CD4-positive, alpha-beta T cell (primary cell): ENCODE measurements around the gene ETNPPL. TPM values are rescaled to one million over a fixed set of nuclear protein-coding genes. Genes with fewer than 3 reads are reported as not detected.

Experiments used
- ATAC-seq: fragments of 200-7000 bp; cut with Tn5 transposase; one replicate; pipeline ENCODE4 v1.10.0; 2022; ENCODE audit warnings: mild to moderate bottlenecking; ENCODE audit not compliant: poor library complexity
- CTCF ChIA-PET: fragments of 350-600 bp; sonication (Branson Sonifier 250); formaldehyde crosslinking; loops from one replicate; lab custom pipeline; 2021; ENCODE audit warnings: antibody characterized with exemption, inconsistent platforms; lab: Charles Lee
- POLR2A ChIA-PET: fragments of 350-600 bp; sonication (Branson Sonifier 250); formaldehyde crosslinking; loops from one replicate; lab custom pipeline; 2021; ENCODE audit warnings: antibody characterized with exemption, inconsistent platforms; lab: Charles Lee
- DNase-seq, 14 experiments: peaks; one replicate each; pipeline ENCODE4 v3.0.0-alpha.2; 2013 to 2020; ENCODE audit warnings: mixed read lengths in 2 of 14
- H3K27ac ChIP-seq, 2 donors: one replicate each; pipeline versions ENCODE4 v1.5.1 to v1.7.0; 2013; ENCODE audit warnings: low read length in 2 of 2, low read depth in 1 of 2, mild to moderate bottlenecking in 1 of 2
- H3K27me3 ChIP-seq, 2 experiments: 1 replicate in 1 of 2; 2 replicates in 1 of 2; pipeline versions ENCODE4 v1.6.1 to v1.7.0; 2013; ENCODE audit warnings: low read length in 2 of 2, control low read depth in 1 of 2, mild to moderate bottlenecking in 1 of 2, moderate library complexity in 1 of 2; ENCODE audit not compliant: insufficient read depth in 2 of 2, control insufficient read depth in 1 of 2
- H3K36me3 ChIP-seq: one replicate; pipeline ENCODE4 v1.6.1; 2013; ENCODE audit warnings: low read length, control low read depth; ENCODE audit not compliant: insufficient read depth
- H3K4me1 ChIP-seq: one replicate; pipeline ENCODE4 v1.6.1; 2013; ENCODE audit warnings: low read length, control low read depth; ENCODE audit not compliant: insufficient read depth
- H3K4me3 ChIP-seq: one replicate; pipeline ENCODE4 v1.5.1; 2013; ENCODE audit warnings: mild to moderate bottlenecking, low read length, moderate library complexity
- H3K9me3 ChIP-seq, 2 experiments: 1 replicate in 1 of 2; 2 replicates in 1 of 2; pipeline versions ENCODE4 v1.6.1 to v1.7.0; 2013; ENCODE audit warnings: low read length in 2 of 2, mild to moderate bottlenecking in 2 of 2, control low read depth in 1 of 2, moderate library complexity in 1 of 2; ENCODE audit not compliant: control insufficient read depth in 1 of 2, insufficient read depth in 1 of 2
- H3K27ac Mint-ChIP-seq: one replicate; pipeline ENCODE4 v1.8.0; 2020; ENCODE audit warnings: mixed read lengths
- H3K27me3 Mint-ChIP-seq: one replicate; pipeline ENCODE4 v1.8.0; 2021; ENCODE audit warnings: mixed read lengths
- H3K36me3 Mint-ChIP-seq: one replicate; pipeline ENCODE4 v1.8.0; 2021; ENCODE audit warnings: low read depth, mixed read lengths
- H3K4me1 Mint-ChIP-seq: one replicate; pipeline ENCODE4 v1.8.0; 2021; ENCODE audit warnings: low read depth, mixed read lengths
- H3K4me3 Mint-ChIP-seq: one replicate; pipeline ENCODE4 v1.8.0; 2020; ENCODE audit warnings: mild to moderate bottlenecking, mixed read lengths
- H3K9me3 Mint-ChIP-seq: one replicate; pipeline ENCODE4 v1.8.0; 2020; ENCODE audit warnings: mixed read lengths
- intact Hi-C, 2 experiments: fragments of 100-400 bp; cut with DNase I in 1 of 2; cut with micrococcal nuclease in 1 of 2; formaldehyde crosslinking; loops; one replicate each; pipeline versions ENCODE4 v1.15.1 to v1.9.0; 2023 to 2025; cut with DNase I, micrococcal nuclease
- total RNA-seq, 174 experiments: library from RNA in 2 of 174; stranded (reverse) in 2 of 174; gene quantifications; one replicate each; pipeline ENCODE4 v1.2.3 and lab custom pipeline; 2021 to 2026
- TF ChIP-seq, protein P1 (sequence below): fragments of 200-600 bp; IDR thresholded peaks from one replicate; pipeline ENCODE4 v1.8.0; 2022; ENCODE audit warnings: antibody characterized with exemption, mild to moderate bottlenecking

ETNPPL gene
- total RNA-seq, 2 experiments from 2014 or later, result not detected

GRCh38 chr4:108751321-108751720 lies 11.5 kb downstream of the ETNPPL start:
- no peaks in the 10 kb centered on the region for H3K27me3 ChIP-seq
- H3K4me1 ChIP-seq, result no peaks in the 10 kb centered on the region
- DNase-seq (no peak), ATAC-seq (no peak)
- H3K27ac Mint-ChIP-seq, result no peak overlapping the region
- POLR2A ChIA-PET, result no interaction called here
- intact Hi-C loops, result no loop called here
- CTCF ChIA-PET, result no interaction called here
- no peaks in the 10 kb centered on the region for H3K9me3 Mint-ChIP-seq
- H3K27me3 Mint-ChIP-seq, result no peaks in the 10 kb centered on the region
- no peak overlapping the region for H3K27ac ChIP-seq
- TF ChIP-seq, protein P1, sequence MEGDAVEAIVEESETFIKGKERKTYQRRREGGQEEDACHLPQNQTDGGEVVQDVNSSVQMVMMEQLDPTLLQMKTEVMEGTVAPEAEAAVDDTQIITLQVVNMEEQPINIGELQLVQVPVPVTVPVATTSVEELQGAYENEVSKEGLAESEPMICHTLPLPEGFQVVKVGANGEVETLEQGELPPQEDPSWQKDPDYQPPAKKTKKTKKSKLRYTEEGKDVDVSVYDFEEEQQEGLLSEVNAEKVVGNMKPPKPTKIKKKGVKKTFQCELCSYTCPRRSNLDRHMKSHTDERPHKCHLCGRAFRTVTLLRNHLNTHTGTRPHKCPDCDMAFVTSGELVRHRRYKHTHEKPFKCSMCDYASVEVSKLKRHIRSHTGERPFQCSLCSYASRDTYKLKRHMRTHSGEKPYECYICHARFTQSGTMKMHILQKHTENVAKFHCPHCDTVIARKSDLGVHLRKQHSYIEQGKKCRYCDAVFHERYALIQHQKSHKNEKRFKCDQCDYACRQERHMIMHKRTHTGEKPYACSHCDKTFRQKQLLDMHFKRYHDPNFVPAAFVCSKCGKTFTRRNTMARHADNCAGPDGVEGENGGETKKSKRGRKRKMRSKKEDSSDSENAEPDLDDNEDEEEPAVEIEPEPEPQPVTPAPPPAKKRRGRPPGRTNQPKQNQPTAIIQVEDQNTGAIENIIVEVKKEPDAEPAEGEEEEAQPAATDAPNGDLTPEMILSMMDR, result no peak
- H3K4me3 ChIP-seq, result no peak overlapping the region
- no peak overlapping the region for H3K4me3 Mint-ChIP-seq
- no peaks in the 10 kb centered on the region for H3K9me3 ChIP-seq
- H3K36me3 Mint-ChIP-seq, result no peaks in the 10 kb centered on the region
- H3K36me3 ChIP-seq, result no peaks in the 10 kb centered on the region
- peaks cover 5% of the 10 kb centered on the region for H3K4me1 Mint-ChIP-seq

GRCh38 chr4:108749119-108749518 lies 13.7 kb downstream of the ETNPPL start:
- H3K9me3 ChIP-seq, result no peaks in the 10 kb centered on the region
- no peaks in the 10 kb centered on the region for H3K27me3 ChIP-seq
- DNase-seq (no peak), ATAC-seq (no peak)
- no peaks in the 10 kb centered on the region for H3K36me3 ChIP-seq
- H3K27ac Mint-ChIP-seq, result no peak overlapping the region
- TF ChIP-seq, protein P1, result no peak
- no peak overlapping the region for H3K4me3 ChIP-seq
- no peak overlapping the region for H3K4me3 Mint-ChIP-seq
- H3K9me3 Mint-ChIP-seq, result no peaks in the 10 kb centered on the region
- H3K36me3 Mint-ChIP-seq, result no peaks in the 10 kb centered on the region
- ChIA-PET POLR2A (no interaction called here), CTCF (no interaction called here)
- no peaks in the 10 kb centered on the region for H3K27me3 Mint-ChIP-seq
- no peaks in the 10 kb centered on the region for H3K4me1 ChIP-seq
- intact Hi-C loops, result no loop called here
- no peak overlapping the region for H3K27ac ChIP-seq
- peaks cover 9% of the 10 kb centered on the region for H3K4me1 Mint-ChIP-seq

DNA sequence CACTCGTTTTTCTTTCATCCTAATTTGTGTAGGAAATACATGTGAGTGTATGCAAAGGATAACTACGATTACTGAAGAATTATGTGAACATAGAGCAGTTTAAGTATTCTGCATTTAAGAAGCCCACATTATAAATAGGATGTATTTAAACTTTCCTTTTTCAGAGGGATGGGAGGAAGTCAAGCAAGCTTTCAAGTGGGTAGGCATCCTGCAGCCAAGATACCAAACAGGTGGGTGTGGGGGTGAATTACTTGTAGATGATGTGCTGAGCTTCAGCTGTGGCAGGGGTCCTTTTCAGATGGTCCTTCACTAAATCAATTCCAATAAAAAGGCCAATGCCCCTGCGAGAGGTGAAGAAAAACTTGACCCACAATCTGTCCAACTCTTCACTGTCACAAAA lies 16.3 kb downstream of the ETNPPL start:
- Histone ChIP-seq H3K4me1 (no peaks in the 10 kb centered on the region), H3K9me3 (no peaks in the 10 kb centered on the region), H3K4me3 (no peak overlapping the region), H3K27ac (no peak overlapping the region), H3K27me3 (no peaks in the 10 kb centered on the region), H3K36me3 (no peaks in the 10 kb centered on the region)
- CTCF ChIA-PET, result no interaction called here
- H3K36me3 Mint-ChIP-seq, result no peaks in the 10 kb centered on the region
- ATAC-seq (no peak), DNase-seq (no peak)
- no peaks in the 10 kb centered on the region for H3K27me3 Mint-ChIP-seq
- no peaks in the 10 kb centered on the region for H3K9me3 Mint-ChIP-seq
- H3K27ac Mint-ChIP-seq, result no peak overlapping the region
- POLR2A ChIA-PET, result no interaction called here
- H3K4me3 Mint-ChIP-seq, result no peak overlapping the region
- TF ChIP-seq, protein P1, result no peak
- intact Hi-C loops, result no loop called here
- peaks cover 9% of the 10 kb centered on the region for H3K4me1 Mint-ChIP-seq
